Endothelial cell of umbilical vein (primary cell): ENCODE data around the gene RACGAP1. TPM values are rescaled to one million over a fixed set of nuclear protein-coding genes. Genes with fewer than 3 reads are reported as not detected.

Experiments used
- BruUV-seq: library from RNA; stranded (reverse); fragments of 400-500 nt; replicated peaks from 2 replicates; lab custom pipeline; 2021; lab: Mats Ljungman, UMichigan
- CTCF ChIA-PET: fragments of 300-600, 350-600 bp; sonication (Branson Sonifier 250); formaldehyde crosslinking; loops from one replicate; lab custom pipeline; 2021; ENCODE audit warnings: antibody characterized with exemption, inconsistent platforms; lab: Charles Lee
- POLR2A ChIA-PET: fragments of 300-600, 350-600 bp; sonication (Branson Sonifier 250); formaldehyde crosslinking; loops from one replicate; lab custom pipeline; 2021; ENCODE audit warnings: antibody characterized with exemption, inconsistent platforms; lab: Charles Lee
- DNase-seq: peaks from one replicate; pipeline ENCODE4 v3.0.0-alpha.2; 2011; ENCODE audit warnings: low read depth, low spot score
- FAIRE-seq: peaks from 2 replicates; lab custom pipeline; 2011; peaks lifted over from hg19 to GRCh38; lab: Jason Lieb, UNC
- H2AFZ ChIP-seq: 2 replicates; pipeline ENCODE4 v1.6.0; 2012; ENCODE audit warnings: low read depth, low read length, control low read depth, inconsistent platforms
- H3K27ac ChIP-seq: 2 replicates; pipeline ENCODE4 v1.5.1; 2011; ENCODE audit warnings: low read depth, mild to moderate bottlenecking, control low read depth, low read length, moderate library complexity; ENCODE audit not compliant: insufficient read depth
- H3K27me3 ChIP-seq, 2 experiments: 2 replicates each; pipeline versions ENCODE4 v1.6.0 to v1.6.1; 2011; ENCODE audit warnings: low read length in 2 of 2, mixed read lengths in 1 of 2; ENCODE audit not compliant: control insufficient read depth in 2 of 2, insufficient read depth in 2 of 2
- H3K36me3 ChIP-seq, 2 experiments: 2 replicates in 1 of 2; 3 replicates in 1 of 2; pipeline ENCODE4 v1.5.1; 2011; ENCODE audit warnings: low read length in 2 of 2, mild to moderate bottlenecking in 1 of 2, moderate library complexity in 1 of 2; ENCODE audit not compliant: control insufficient read depth in 2 of 2, insufficient read depth in 2 of 2; ENCODE audit errors: extremely low read depth in 1 of 2
- H3K4me1 ChIP-seq: 3 replicates; pipeline ENCODE4 v1.5.1; 2011; ENCODE audit warnings: mild to moderate bottlenecking, low read length; ENCODE audit not compliant: control insufficient read depth, insufficient read depth; ENCODE audit errors: extremely low read depth
- H3K4me2 ChIP-seq: 2 replicates; pipeline ENCODE4 v1.6.1; 2011; ENCODE audit warnings: low read length, control low read depth, mixed read lengths; ENCODE audit not compliant: insufficient read depth
- H3K4me3 ChIP-seq, 3 experiments: fragments of 200-600 bp in 1 of 3; sonication (generic), shearing (Covaris generic) in 1 of 3; replicated peaks in 1 of 3; 2 replicates each; pipeline ENCODE4 v1.5.1; 2011 to 2016; ENCODE audit warnings: control low read depth in 3 of 3, low read length in 3 of 3, mild to moderate bottlenecking in 2 of 3, inconsistent platforms in 1 of 3, low read depth in 1 of 3, moderate library complexity in 1 of 3; ENCODE audit not compliant: insufficient read depth in 1 of 3
- H3K79me2 ChIP-seq: 2 replicates; pipeline ENCODE4 v1.6.0; 2012; ENCODE audit warnings: low read length, inconsistent platforms; ENCODE audit not compliant: control insufficient read depth, insufficient read depth
- H3K9ac ChIP-seq: replicated peaks from 2 replicates; pipeline ENCODE3; 2011; ENCODE audit warnings: low read length, control low read depth; ENCODE audit not compliant: insufficient read depth; ENCODE audit errors: extremely low read depth
- H3K9me1 ChIP-seq: replicated peaks from 3 replicates; pipeline ENCODE4 v1.6.0; 2011; ENCODE audit warnings: mild to moderate bottlenecking, low read length; ENCODE audit not compliant: control insufficient read depth, insufficient read depth; ENCODE audit errors: extremely low read depth
- H3K9me3 ChIP-seq: replicated peaks from 2 replicates; pipeline ENCODE4 v1.5.1; 2012; ENCODE audit warnings: low read length, inconsistent platforms; ENCODE audit not compliant: control insufficient read depth, insufficient read depth
- H4K20me1 ChIP-seq: replicated peaks from 2 replicates; pipeline ENCODE3; 2011; ENCODE audit warnings: mild to moderate bottlenecking, low read length; ENCODE audit not compliant: control insufficient read depth, insufficient read depth; ENCODE audit errors: extremely low read depth
- CTCF ChIP-seq, 2 donors: IDR thresholded peaks; 1 replicate in 1 of 2; 2 replicates in 1 of 2; pipeline ENCODE4 v1.5.1; 2011; ENCODE audit warnings: low read length in 2 of 2, mild to moderate bottlenecking in 2 of 2, moderate library complexity in 2 of 2, control low read depth in 1 of 2, inconsistent platforms in 1 of 2, low read depth in 1 of 2; ENCODE audit not compliant: insufficient read depth in 1 of 2; ENCODE audit errors: extremely low read depth in 1 of 2
- EZH2 ChIP-seq: IDR thresholded peaks from 2 replicates; pipeline ENCODE4 v1.6.1; 2012; ENCODE audit warnings: borderline replicate concordance, low read depth, mild to moderate bottlenecking, moderate library complexity, low read length, inconsistent platforms; ENCODE audit not compliant: severe bottlenecking
- FOS ChIP-seq: IDR thresholded peaks from 2 replicates; pipeline ENCODE4 v1.6.1; 2011; ENCODE audit warnings: mild to moderate bottlenecking, low read length, moderate library complexity, borderline replicate concordance; ENCODE audit not compliant: insufficient read depth
- GATA2 ChIP-seq: IDR thresholded peaks from 2 replicates; pipeline ENCODE4 v1.7.0; 2011; ENCODE audit warnings: low read depth, mild to moderate bottlenecking, moderate library complexity, mixed read lengths, low read length; ENCODE audit not compliant: insufficient read length, insufficient read depth
- JUN ChIP-seq: IDR thresholded peaks from 2 replicates; pipeline ENCODE4 v1.6.1; 2011; ENCODE audit warnings: borderline replicate concordance, low read depth; ENCODE audit not compliant: insufficient read length, insufficient read depth
- MAX ChIP-seq: IDR thresholded peaks from 2 replicates; pipeline ENCODE4 v1.6.1; 2011; ENCODE audit not compliant: insufficient read depth, insufficient read length
- MYC ChIP-seq: IDR thresholded peaks from one replicate; pipeline ENCODE4 v1.6.1; 2011; ENCODE audit warnings: mild to moderate bottlenecking, low read depth, low read length
- POLR2A ChIP-seq: IDR thresholded peaks from 2 replicates; pipeline ENCODE4 v1.6.1; 2012; ENCODE audit warnings: low read depth, mild to moderate bottlenecking, control low read depth, low read length
- POLR2AphosphoS5 ChIP-seq: IDR thresholded peaks from 2 replicates; pipeline ENCODE4 v1.6.1; 2012; ENCODE audit warnings: low read depth, mild to moderate bottlenecking, control low read depth, low read length, moderate library complexity; ENCODE audit not compliant: insufficient read depth
- dilution Hi-C: fragments of 300-500 bp; cut with MboI; formaldehyde crosslinking; loops from one replicate; pipeline ENCODE4 v1.15.0; 2019; ENCODE audit warnings: low sequenced_read_pairs; ENCODE audit not compliant: extremely low pct_ligation_motif_present
- intact Hi-C: fragments of 100-400 bp; cut with micrococcal nuclease; formaldehyde crosslinking; loops from one replicate; pipeline ENCODE4 v1.10.0; 2022
- polyA plus RNA-seq, 4 experiments: library from polyadenylated mRNA; depleted of rRNA in 3 of 4; stranded (reverse) in 3 of 4; unstranded in 1 of 4; fragments of >200 nt; gene quantifications; 2 replicates each; pipeline versions ENCODE4 v1.2.1 to v1.2.3, GENCODE V29; 2011 to 2012; ENCODE audit warnings: missing spikeins in 1 of 4
- total RNA-seq: library from RNA; stranded (reverse); gene quantifications from 2 replicates; pipeline ENCODE4 v1.2.3, GENCODE V29; 2021

RACGAP1 gene
- total and polyA plus RNA-seq, 2 donors (not counting 3 experiments of a cell fraction or from before 2014, with no cell fraction given): 16.5 to 56.3 TPM

- TF ChIP-seq POLR2A: peak; percentile 34
- peak; percentile 89 for TF ChIP-seq POLR2AphosphoS5
- no peak for TF ChIP-seq MAX
- TF ChIP-seq MYC: no peak
- no peak for TF ChIP-seq FOS
- TF ChIP-seq GATA2: peak; percentile 23
- no peak for TF ChIP-seq JUN
- no peak for TF ChIP-seq CTCF (IDR thresholded peaks at IDR 0.05; ENCODE audit: extremely low read depth in 1 of 2, insufficient read depth in 1 of 2, low read depth in 1 of 2, low read length in 2 of 2)
- no peak for TF ChIP-seq EZH2
- peak overlapping the region; percentile 12 for H3K9ac ChIP-seq
- H3K27me3 ChIP-seq: no peaks in the 10 kb centered on the region
- peak overlapping the region; percentile 19 for H2AFZ ChIP-seq
- no peaks in the 10 kb centered on the region for H3K36me3 ChIP-seq
- H3K79me2 ChIP-seq: no peaks in the 10 kb centered on the region
- no peak overlapping the region for H3K4me3 ChIP-seq
- no TSS peak for BruUV-seq
- peak; percentile 100 for FAIRE-seq
- intact Hi-C loops (loop anchor here (1.0 kb wide), 2 partner anchors 15 to 91 kb away; no protein-coding TSS in a partner anchor), dilution Hi-C loops (loop anchor here (25.0 kb wide), 1 partner anchor 102 kb away; the partner anchor contains the start of gene ASIC1)
- peak overlapping the region; percentile 69 for H3K27ac ChIP-seq
- no peaks in the 10 kb centered on the region for H3K9me3 ChIP-seq
- peaks cover 30% of the 10 kb centered on the region for H3K4me1 ChIP-seq
- no peaks in the 10 kb centered on the region for H3K9me1 ChIP-seq
- H3K4me2 ChIP-seq: peak overlapping the region; percentile 49
- CTCF ChIA-PET: interaction anchor here (0.7 to 4.3 kb wide), 11 partner anchors 8 to 128 kb away, joined by 3 to 61 read pairs (median 3); no protein-coding TSS in a partner anchor
- no peaks in the 10 kb centered on the region for H4K20me1 ChIP-seq
- peak; percentile 88 for DNase-seq
- POLR2A ChIA-PET: interaction anchor here (2.5 kb wide), 1 partner anchor 90 kb away, joined by 11 read pairs; no protein-coding TSS in a partner anchor
Measured at GRCh38 chr12:49959685-49960473, 65.4 kb downstream of the RACGAP1 start.
